Cortex of kidney (tissue), 1 donor: Measurements from ENCODE around the gene NYAP1.
"Not testable (repeated sequence)": the region's sequence is repeated elsewhere in the genome, so short reads cannot be mapped to it uniquely, and the experiment has no call there.

Experiments
- DNase-seq: peaks from one replicate; lab custom pipeline; 2025; lab: John Stamatoyannopoulos, UW

The NYAP1 gene

DNA sequence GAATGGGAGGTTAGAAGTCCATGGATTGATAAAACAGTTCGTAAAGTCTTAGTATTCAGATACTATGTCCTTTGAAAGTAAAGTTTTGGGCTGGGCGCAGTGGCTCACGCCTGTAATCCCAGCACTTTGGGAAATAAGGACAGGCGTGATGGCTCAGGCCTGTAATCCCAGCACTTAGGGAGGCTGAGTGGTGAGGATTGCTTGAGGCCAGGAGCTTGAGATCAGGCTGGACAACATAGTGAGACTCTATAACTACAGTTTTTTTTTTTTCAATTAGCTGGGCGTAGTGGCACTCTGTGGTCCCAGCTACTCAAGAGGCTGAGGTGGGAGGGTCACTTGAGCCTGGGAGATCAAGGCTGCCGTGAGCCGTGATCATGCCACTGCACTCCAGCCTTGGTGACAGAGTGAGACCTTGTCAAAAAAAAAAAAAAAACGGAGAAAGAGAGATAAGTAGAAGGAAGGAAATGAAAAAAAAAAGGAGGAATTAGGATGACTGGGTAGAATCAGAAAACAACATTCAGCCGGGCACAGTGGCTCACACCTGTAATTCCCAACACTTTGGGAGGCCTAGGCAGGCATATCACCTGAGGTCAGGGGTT is 29.6 kb downstream of the NYAP1 start:
- DNase-seq: no peak

GRCh38 chr7:100515072-100515532 is 31.4 kb downstream of the NYAP1 start:
- DNase-seq: no peak

GRCh38 chr7:100516135-100516812 is 32.5 kb downstream of the NYAP1 start:
- no peak for DNase-seq

DNA sequence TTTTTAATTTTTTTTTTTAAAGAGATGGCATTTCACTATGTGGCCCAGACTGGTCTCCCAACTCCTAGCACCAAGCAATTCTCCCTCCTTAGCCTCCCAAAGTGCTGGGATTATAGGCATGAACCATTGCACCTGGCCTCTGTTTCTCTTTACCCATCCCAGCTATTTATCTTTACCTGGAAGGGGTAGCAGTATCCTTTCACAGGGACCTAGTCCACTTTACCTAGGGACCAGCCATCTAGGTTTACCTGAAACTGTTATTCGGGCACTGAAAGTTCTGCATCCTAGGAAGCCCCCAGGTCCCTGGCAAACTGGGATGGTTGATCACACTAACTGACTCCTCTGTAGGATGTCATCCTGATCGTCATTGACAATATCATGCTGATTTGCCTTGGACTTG is 33.6 kb downstream of the NYAP1 start:
- DNase-seq: no peak

DNA sequence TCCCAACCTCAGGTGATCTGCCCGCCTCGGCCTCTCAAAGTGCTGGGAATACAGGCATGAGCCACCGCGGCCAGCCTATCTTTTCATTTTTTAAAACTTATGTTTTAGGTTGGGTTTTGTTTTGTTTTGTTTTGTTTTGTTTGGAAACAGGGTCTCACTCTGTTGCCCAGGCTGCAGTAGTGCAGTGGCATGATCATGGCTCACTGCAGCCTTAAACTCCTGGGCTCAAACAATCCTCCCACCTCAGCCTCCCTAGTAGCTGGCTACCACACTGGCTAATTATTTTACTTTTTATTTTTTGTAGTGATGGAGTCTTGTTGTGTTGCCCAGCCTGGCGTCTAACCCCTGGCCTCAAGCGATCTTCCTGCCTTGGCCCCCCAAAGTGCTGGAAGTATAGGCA is 35.9 kb downstream of the NYAP1 start:
- no peak for DNase-seq

DNA sequence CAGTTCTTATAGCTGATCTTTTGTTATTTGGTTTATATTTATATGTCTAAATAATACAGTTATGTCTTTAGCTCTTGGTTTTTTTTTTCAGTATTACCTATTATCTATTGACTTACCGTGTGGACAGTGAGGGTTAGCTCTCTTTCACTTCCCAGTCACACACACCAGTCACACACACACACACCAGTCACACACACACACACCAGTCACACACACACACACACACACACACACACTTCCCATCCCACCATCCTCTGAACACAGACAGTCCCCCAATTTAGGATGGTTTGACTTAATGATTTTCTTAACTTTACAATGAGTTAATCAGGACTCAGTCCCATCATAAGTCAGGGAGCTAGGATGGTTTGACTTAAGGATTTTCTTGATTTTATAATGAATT is 36.4 kb downstream of the NYAP1 start:
- DNase-seq: no peak

GRCh38 chr7:100521076-100521475 is 37.3 kb downstream of the NYAP1 start:
- DNase-seq: no peak

GRCh38 chr7:100521909-100522593 is 38.3 kb downstream of the NYAP1 start:
- DNase-seq: not testable (repeated sequence)

DNA sequence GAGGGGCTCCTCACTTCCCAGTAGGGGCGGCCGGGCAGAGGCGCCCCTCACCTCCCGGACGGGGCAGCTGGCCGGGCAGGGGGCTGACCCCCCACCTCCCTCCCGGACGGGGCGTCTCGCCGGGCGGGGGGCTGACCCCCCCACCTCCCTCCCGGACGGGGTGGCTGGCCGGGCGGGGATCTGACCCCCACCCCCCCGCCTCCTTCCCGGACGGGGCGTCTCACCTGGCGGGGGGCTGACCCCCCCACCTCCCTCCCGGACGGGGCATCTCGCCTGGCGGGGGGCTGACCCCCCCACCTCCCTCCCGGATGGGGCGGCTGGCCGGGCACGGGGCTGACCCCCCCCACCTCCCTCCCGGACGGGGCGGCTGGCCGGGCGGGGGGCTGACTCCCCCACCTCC is 39.5 kb downstream of the NYAP1 start:
- not testable (repeated sequence) for DNase-seq

DNA sequence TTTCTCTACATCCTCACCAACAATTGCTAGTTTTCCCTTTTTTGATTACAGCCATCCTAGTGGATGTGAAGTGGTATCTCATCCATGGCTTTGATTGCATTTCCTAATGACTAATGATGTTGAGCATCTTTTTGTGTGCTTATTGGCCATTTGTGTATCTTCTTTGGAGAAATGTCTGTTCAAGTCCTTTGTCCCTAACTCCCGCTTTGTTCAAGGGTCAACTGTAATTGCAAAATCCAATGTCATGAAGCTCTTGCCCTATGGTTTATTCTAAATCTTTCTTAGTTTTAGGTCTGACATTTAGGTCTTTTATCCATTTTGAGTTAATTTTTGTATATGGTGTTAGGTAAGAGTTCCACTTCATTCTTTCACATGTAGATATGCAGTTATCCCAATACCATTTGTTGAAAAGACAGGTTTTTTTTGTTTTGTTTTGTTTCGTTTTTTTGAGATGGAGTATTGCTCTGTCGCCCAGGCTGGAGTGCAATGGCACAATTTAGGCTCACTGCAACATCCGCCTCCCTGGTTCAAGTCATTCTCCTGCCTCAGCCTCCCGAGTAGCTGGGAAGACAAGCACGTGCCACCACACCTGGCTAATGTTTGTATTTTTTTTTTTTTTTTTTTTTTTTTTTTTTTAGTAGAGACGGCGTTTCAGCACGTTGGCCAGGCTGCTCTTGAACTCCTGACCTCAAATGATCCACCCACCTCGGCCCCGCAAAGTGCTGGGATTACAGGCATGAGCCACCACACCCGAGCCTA is 44.6 kb downstream of the NYAP1 start:
- not testable (repeated sequence) for DNase-seq

- no peak for DNase-seq
Observed at GRCh38 chr7:100532165-100533022, 48.7 kb downstream of the NYAP1 start.

GRCh38 chr7:100535982-100536381 is 52.3 kb downstream of the NYAP1 start:
- DNase-seq: not testable (repeated sequence)

DNA sequence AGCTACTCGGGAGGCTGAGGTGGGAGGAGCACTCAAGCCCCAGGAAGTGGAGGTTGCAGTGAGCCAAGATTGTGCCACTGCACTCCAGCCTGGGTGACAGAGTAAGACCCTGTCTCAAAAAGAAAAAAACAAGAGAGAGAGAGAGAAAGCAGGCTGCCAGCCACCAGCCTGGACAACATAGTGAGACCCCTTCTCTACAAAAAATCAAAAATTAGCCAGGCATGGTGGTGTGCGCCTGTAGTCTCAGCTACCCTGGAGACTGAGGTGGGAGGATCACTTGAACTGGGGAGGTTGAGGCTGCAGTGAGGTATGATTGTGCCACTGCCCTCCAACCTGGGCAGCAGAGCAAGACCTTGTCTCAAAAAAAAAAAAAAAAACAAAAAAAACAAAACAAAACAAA is 53.0 kb downstream of the NYAP1 start:
- DNase-seq: not testable (repeated sequence)

GRCh38 chr7:100538348-100538653 is 54.6 kb downstream of the NYAP1 start:
- DNase-seq: no peak

DNA sequence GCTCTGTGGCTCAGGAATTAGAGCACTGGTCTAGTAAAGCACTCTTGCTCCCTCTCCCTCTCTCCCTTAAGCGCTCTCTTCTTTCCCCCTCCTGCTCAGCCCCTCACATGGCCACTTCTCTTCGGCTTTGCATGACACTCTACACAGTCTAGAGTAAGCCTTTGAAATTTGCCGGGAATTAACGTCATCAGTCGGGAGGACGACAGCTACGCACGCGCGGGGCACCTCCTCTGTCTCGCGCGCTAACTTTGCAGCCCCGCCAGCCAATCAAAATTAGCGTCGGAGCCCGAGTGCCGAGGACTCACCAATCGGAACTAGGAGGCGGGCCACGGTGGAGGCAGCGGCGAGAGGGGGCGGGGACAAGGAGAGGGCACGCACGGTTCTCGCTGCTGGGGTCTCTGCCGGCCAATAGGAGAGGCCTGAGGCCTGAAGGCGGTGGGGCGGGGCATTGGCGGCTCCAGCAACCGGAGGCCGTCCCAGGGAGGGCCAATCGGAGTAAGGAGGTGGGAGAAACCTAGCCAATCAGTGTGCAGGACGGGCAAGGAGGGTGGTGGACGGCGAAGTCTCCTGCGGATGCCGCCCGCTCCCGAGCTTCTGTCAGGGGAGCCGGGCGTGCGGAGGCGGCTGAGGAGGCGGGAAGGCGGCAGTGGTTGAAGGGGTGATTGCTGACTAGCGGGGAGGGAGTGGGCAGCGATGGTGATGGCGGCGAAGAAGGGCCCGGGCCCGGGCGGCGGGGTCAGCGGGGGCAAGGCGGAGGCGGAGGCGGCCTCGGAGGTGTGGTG is 55.1 kb downstream of the NYAP1 start, which contains the start of gene AGFG2:
Gene AGFG2 (plus strand): TSS at position 550 of the 782 bp plus-strand sequence. CDS start 144 bp downstream, at position 694.
- peak; percentile 88 for DNase-seq

DNA sequence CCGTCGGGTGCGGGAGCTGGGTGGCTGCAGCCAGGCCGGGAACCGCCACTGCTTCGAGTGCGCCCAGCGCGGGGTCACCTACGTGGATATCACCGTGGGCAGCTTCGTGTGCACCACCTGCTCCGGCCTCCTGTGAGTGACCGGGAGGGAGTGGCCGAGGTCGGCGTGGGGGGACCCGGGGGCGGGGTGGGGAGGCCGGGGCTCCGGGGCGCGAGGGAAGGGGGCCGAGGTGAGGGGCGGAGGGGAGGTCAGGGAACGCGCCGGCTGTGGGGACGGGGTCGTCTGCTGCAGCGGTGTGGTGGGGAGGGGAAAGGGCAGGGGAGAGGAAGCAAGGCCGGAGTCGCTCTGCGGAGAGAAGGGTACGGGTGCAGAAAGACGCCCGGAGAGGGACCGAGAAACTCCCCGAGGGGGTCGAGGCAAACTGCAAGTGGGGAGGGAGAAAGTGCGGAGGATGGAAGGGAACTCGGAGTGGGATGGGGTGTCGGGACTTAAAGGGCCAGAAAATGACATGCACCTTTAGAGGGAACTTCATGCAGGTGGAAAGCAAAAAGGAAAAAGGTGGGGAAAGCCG is 55.8 kb downstream of the NYAP1 start:
- DNase-seq: no peak

GRCh38 chr7:100540073-100540723 is 56.5 kb downstream of the NYAP1 start:
- DNase-seq: no peak

DNA sequence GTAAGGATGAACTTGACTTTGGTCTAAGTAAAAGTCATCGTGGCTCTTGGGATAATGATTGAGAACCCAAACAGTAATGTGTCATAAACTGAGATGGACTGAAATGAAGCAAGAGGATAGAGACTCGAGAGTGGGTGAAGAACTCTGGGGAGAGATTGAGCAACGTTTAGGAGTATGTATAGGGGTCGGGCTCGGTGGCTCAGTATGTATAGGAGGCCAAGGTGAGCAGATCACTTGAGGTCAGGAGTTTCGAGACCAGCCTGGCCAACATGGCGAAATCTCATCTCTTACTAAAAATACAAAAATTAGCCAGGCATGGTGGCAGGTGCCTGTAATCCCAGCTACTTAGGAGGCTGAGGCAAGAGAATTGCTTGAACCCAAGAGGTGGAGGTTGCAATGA is 57.6 kb downstream of the NYAP1 start:
- not testable (repeated sequence) for DNase-seq

DNA sequence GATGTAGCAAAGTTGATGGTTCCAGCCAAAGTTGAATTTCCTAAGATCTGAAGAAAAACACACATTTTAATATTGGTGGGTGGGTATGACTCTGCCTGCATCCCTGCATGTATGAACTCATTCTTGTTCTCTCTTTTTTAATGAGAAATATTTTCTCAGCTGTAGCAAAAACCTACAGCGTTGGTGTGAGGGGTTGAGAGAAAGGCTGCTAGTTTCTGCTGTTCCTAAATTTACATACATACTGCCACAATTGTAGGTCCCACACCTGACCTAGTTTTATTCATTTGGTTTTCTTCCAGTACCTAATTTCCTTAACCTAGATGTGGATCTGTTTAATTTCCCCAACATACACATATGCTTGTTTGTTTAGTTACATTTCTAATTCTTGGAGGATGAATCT is 59.9 kb downstream of the NYAP1 start:
- no peak for DNase-seq

GRCh38 chr7:100544386-100544785 is 60.7 kb downstream of the NYAP1 start:
- no peak for DNase-seq
